ENCODE data around the gene ADCY2. TPM values are rescaled to one million over a fixed set of nuclear protein-coding genes. Genes with fewer than 3 reads are reported as not detected.

The ADCY2 gene
- total RNA-seq, 6 experiments from 2014 or later, result 0.93 TPM; not detected in 5

DNA sequence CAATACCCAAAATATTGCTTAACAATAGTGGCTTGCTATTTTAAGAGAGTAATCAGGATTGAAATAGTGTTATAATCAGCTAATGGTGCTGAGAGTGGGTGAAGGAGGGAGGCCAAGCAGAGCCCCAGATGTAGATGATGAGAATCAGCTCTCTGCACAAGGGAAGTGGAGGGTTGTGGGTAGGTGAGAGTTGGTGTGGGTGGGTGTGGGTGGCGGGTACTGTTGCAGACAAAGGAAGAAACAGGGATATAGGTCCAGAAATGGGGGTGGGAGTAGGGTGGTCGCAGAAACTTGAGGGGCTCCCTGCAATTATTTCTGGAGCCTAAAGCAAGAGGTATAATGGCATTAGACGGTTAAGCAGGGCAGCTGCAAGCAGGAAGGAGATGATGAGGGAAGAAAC is 7.4 kb upstream of the ADCY2 start:
- no peak for TF ChIP-seq POLR2A (IDR thresholded peaks at IDR 0.05)
- TF ChIP-seq, protein P1, sequence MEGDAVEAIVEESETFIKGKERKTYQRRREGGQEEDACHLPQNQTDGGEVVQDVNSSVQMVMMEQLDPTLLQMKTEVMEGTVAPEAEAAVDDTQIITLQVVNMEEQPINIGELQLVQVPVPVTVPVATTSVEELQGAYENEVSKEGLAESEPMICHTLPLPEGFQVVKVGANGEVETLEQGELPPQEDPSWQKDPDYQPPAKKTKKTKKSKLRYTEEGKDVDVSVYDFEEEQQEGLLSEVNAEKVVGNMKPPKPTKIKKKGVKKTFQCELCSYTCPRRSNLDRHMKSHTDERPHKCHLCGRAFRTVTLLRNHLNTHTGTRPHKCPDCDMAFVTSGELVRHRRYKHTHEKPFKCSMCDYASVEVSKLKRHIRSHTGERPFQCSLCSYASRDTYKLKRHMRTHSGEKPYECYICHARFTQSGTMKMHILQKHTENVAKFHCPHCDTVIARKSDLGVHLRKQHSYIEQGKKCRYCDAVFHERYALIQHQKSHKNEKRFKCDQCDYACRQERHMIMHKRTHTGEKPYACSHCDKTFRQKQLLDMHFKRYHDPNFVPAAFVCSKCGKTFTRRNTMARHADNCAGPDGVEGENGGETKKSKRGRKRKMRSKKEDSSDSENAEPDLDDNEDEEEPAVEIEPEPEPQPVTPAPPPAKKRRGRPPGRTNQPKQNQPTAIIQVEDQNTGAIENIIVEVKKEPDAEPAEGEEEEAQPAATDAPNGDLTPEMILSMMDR (IDR thresholded peaks at IDR 0.05), result no peak
- no peak overlapping the region for H3K27ac ChIP-seq
- 59% methylated on average over 3 of the region's 3 CpGs for whole genome bisulfite sequencing (ENCODE audit: insufficient coverage, low coverage, low lambda C conversion rate, missing lambda C conversion rate)
- no peaks in the 10 kb centered on the region for H3K4me1 ChIP-seq
- no peaks in the 10 kb centered on the region for H3K27me3 ChIP-seq
- no peaks in the 10 kb centered on the region for H3K9me3 ChIP-seq
- DNase-seq (no peak), ATAC-seq (no peak)
- no peak overlapping the region for H3K4me3 ChIP-seq
- intact Hi-C loops (cut with DNase I), result no loop called here
- H3K36me3 ChIP-seq, result no peaks in the 10 kb centered on the region

DNA sequence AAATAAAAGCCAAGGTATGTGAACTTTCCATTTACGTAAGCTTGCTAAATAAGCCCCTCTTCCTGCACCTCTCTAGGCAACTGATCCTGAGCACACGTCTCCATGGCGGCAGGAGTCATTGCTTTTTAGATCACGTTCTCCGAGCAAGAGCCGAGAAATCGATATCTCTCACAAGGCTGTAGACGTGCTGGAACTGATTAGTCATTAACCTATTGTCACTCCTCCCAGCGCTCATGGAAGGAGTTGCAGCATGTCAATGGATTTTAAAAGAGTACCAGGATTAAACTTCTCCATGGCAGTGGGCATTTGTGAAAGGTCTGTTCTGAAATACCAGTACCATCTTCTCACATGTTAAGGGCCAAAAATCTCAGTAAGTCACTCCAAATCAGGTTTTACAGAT is 4.7 kb upstream of the ADCY2 start:
- peak in 2 of 4 donors; percentile 28 to 45 for ATAC-seq
- WGBS (ENCODE audit: insufficient coverage, low coverage, low lambda C conversion rate, missing lambda C conversion rate), result 52% methylated on average over 9 of the region's 9 CpGs
- peaks cover 0 to 10% of the 10 kb centered on the region in 2 donors for H3K27me3 ChIP-seq
- H3K4me3 ChIP-seq, result no peak overlapping the region
- no peaks in the 10 kb centered on the region for H3K36me3 ChIP-seq
- no peaks in the 10 kb centered on the region for H3K4me1 ChIP-seq
- H3K9me3 ChIP-seq, result no peaks in the 10 kb centered on the region
- no peak for TF ChIP-seq POLR2A (IDR thresholded peaks at IDR 0.05)
- TF ChIP-seq, protein P1 (IDR thresholded peaks at IDR 0.05), result peak in 1 of 4 donors; percentile 2
- no peak for DNase-seq
- intact Hi-C loops (cut with DNase I), result no loop called here
- no peak overlapping the region for H3K27ac ChIP-seq

DNA sequence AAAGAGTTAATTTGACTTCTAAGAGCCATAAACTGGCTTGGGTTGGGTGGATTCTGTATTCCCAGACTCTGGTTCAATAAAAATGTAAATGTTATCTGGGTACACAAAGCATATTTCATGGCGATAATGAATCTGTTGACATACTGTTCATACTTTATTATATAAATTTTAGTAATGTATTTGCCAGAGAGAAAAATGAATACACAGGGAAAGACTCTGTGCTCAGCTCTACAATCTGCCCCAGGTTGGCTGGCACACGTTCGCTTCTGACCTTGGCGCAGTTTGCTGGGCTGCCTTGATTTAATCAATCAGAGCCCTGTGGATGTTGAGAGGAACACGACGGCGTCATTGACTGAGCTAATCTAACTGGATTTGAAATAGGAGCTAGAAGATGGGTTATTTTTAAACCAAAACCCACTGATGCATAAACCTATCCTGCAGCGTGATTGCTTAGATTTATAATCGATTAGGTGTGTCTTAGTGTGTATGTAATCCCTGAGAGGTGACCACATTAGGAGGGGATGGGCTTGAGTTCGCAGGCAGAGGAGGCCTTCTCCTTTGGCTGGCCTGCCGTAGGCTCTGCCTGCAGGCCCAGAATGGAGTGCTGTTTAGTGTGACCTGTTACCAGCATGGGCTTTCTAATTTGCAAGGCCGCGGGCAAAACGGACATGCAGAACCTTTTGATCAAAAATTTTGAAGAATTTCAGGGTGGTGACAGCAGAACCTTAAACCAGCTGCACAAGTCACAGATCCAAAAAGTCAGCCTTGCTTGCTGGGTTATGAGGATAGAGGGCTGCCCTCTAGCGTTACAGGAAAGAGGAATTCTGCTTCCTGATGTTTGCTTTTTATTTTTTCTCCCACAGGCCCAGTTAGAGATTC is 3.9 kb upstream of the ADCY2 start:
- Histone ChIP-seq H3K4me1 (no peaks in the 10 kb centered on the region), H3K36me3 (no peaks in the 10 kb centered on the region), H3K27ac (no peak overlapping the region), H3K9me3 (no peaks in the 10 kb centered on the region), H3K27me3 (peaks cover 0 to 19% of the 10 kb centered on the region in 2 donors), H3K4me3 (no peak overlapping the region)
- intact Hi-C loops (cut with DNase I), result no loop called here
- DNase-seq (no peak), ATAC-seq (peak; percentile 35 to 68 (median 60))
- TF ChIP-seq POLR2A (IDR thresholded peaks at IDR 0.05), result no peak
- TF ChIP-seq, protein P1 (IDR thresholded peaks at IDR 0.05), result peak; percentile 36 to 56 (median 42)
- WGBS (ENCODE audit: insufficient coverage, low coverage, low lambda C conversion rate, missing lambda C conversion rate), result 56% methylated on average over 15 of the region's 15 CpGs

GRCh38 chr5:7392693-7393024 is 3.3 kb upstream of the ADCY2 start:
- intact Hi-C loops (cut with DNase I), result no loop called here

More at GRCh38 chr5:7392693-7393024, 3.3 kb upstream of the ADCY2 start:
- ATAC-seq, result no peak
- Histone ChIP-seq H3K27ac (no peak overlapping the region), H3K4me3 (no peak overlapping the region), H3K4me1 (no peaks in the 10 kb centered on the region), H3K36me3 (no peaks in the 10 kb centered on the region), H3K9me3 (no peaks in the 10 kb centered on the region), H3K27me3 (peaks cover 0 to 19% of the 10 kb centered on the region in 2 donors)
- TF ChIP-seq POLR2A (IDR thresholded peaks at IDR 0.05), result no peak
- TF ChIP-seq, protein P1 (IDR thresholded peaks at IDR 0.05), result no peak
- DNase-seq, result no peak
- WGBS (ENCODE audit: insufficient coverage, low coverage, low lambda C conversion rate, missing lambda C conversion rate), result 58% methylated on average over 3 of the region's 3 CpGs

All from right lobe of liver (tissue), 6 donors.